ENCODE results near the gene PSTPIP1. TPM values are rescaled to one million over a fixed set of nuclear protein-coding genes. Genes with fewer than 3 reads are reported as not detected.

PSTPIP1 gene
- total and polyA plus RNA-seq, 2 experiments from 2014 or later, result not detected

GRCh38 chr15:77028451-77029165 is 33.7 kb downstream of the PSTPIP1 start:
- H3K4me2 ChIP-seq, result peak overlapping the region; percentile 67
- 61% methylated on average over 22 of the region's 22 CpGs for WGBS (ENCODE audit: low lambda C conversion rate, missing lambda C conversion rate)
- H3K27ac ChIP-seq, result no peak overlapping the region
- no peaks in the 10 kb centered on the region for H3K27me3 ChIP-seq
- no peaks in the 10 kb centered on the region for H3K79me2 ChIP-seq
- TF ChIP-seq, protein P1, sequence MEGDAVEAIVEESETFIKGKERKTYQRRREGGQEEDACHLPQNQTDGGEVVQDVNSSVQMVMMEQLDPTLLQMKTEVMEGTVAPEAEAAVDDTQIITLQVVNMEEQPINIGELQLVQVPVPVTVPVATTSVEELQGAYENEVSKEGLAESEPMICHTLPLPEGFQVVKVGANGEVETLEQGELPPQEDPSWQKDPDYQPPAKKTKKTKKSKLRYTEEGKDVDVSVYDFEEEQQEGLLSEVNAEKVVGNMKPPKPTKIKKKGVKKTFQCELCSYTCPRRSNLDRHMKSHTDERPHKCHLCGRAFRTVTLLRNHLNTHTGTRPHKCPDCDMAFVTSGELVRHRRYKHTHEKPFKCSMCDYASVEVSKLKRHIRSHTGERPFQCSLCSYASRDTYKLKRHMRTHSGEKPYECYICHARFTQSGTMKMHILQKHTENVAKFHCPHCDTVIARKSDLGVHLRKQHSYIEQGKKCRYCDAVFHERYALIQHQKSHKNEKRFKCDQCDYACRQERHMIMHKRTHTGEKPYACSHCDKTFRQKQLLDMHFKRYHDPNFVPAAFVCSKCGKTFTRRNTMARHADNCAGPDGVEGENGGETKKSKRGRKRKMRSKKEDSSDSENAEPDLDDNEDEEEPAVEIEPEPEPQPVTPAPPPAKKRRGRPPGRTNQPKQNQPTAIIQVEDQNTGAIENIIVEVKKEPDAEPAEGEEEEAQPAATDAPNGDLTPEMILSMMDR (IDR thresholded peaks at IDR 0.05; ENCODE audit: poor library complexity), result no peak
- TF ChIP-seq EZH2phosphoT487 (IDR thresholded peaks at IDR 0.05; ENCODE audit: low read depth, severe bottlenecking, unreplicated experiment) (no peak), EZH2 (IDR thresholded peaks at IDR 0.05; ENCODE audit: borderline replicate concordance) (no peak)
- no peak overlapping the region for H2AFZ ChIP-seq
- no peak overlapping the region for H3K4me3 ChIP-seq
- no peaks in the 10 kb centered on the region for H3K9me3 ChIP-seq (ENCODE audit: low read depth)
- H3K36me3 ChIP-seq (replicated peaks; ENCODE audit: insufficient read depth, low read depth), result no peaks in the 10 kb centered on the region
- H3K4me1 ChIP-seq (ENCODE audit: insufficient read depth), result no peaks in the 10 kb centered on the region
- no peaks in the 10 kb centered on the region for H4K20me1 ChIP-seq (ENCODE audit: insufficient read depth, poor library complexity, severe bottlenecking)
- no peak for DNase-seq (ENCODE audit: low spot score)
- no peaks in the 10 kb centered on the region for H3K9me2 ChIP-seq (replicated peaks; ENCODE audit: insufficient read depth)

DNA sequence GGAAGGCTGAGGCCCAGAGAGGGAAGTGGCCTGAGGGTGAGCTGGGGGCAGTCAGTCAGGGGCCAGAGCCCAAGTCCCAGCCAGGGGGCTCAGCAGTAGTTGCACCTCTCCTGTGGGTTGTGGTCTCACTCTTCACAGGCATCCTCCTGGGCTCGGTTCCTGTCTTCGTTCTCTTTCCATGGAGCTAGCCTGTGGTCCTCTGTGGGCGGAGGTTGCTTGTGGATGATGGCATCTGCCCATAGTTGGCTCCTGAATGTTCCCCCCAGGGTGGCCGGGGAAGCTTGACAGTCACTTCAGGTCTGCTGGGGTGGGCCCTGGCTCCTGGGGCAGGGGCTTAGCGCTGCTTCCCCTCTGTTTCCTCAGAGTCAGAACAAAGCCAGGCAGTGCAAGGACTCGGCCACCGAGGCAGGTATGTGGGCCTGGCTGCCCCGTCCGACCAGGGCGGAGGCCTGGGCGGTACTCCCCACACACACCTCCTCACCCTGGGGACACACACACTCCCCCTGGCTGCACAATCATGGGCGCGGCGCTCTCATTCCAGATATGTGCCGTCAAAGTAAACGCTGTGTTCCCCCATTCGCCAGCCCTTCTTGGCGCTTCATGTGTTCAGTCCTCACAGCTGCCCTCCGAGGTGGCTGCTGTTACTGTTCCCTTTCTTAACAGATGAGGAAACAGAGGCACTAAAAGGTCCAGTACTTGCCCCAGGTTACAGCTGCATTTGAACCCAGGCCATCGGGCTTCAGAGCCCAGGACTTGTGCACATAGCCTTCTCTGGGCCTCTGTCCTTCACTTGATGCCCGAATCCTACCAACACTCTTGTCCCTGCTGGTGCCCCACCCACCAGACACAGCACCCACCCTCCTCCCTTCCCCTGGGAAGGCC is 34.5 kb downstream of the PSTPIP1 start:
- no peaks in the 10 kb centered on the region for H3K36me3 ChIP-seq (replicated peaks; ENCODE audit: insufficient read depth, low read depth)
- no peak overlapping the region for H3K4me3 ChIP-seq
- H3K27me3 ChIP-seq, result no peaks in the 10 kb centered on the region
- no peak overlapping the region for H3K4me2 ChIP-seq
- H3K9me2 ChIP-seq (replicated peaks; ENCODE audit: insufficient read depth), result no peaks in the 10 kb centered on the region
- H3K27ac ChIP-seq, result no peak overlapping the region
- H4K20me1 ChIP-seq (ENCODE audit: insufficient read depth, poor library complexity, severe bottlenecking), result no peaks in the 10 kb centered on the region
- TF ChIP-seq EZH2phosphoT487 (IDR thresholded peaks at IDR 0.05; ENCODE audit: low read depth, severe bottlenecking, unreplicated experiment) (no peak), EZH2 (IDR thresholded peaks at IDR 0.05; ENCODE audit: borderline replicate concordance) (no peak)
- TF ChIP-seq, protein P1 (IDR thresholded peaks at IDR 0.05; ENCODE audit: poor library complexity), result no peak
- H2AFZ ChIP-seq, result no peak overlapping the region
- H3K9me3 ChIP-seq (ENCODE audit: low read depth), result no peaks in the 10 kb centered on the region
- no peak for DNase-seq (ENCODE audit: low spot score)
- WGBS (ENCODE audit: low lambda C conversion rate, missing lambda C conversion rate), result 89% methylated on average over 20 of the region's 21 CpGs
- no peaks in the 10 kb centered on the region for H3K4me1 ChIP-seq (ENCODE audit: insufficient read depth)
- H3K79me2 ChIP-seq, result no peaks in the 10 kb centered on the region

- no peak for DNase-seq (ENCODE audit: low spot score)
- 73% methylated on average over 22 of the region's 22 CpGs for WGBS (ENCODE audit: low lambda C conversion rate, missing lambda C conversion rate)
- no peak overlapping the region for H3K4me2 ChIP-seq
Measured at GRCh38 chr15:77030048-77030927, 35.4 kb downstream of the PSTPIP1 start.

More at GRCh38 chr15:77030048-77030927, 35.4 kb downstream of the PSTPIP1 start:
- Histone ChIP-seq H3K4me3 (no peak overlapping the region), H3K36me3 (replicated peaks; ENCODE audit: insufficient read depth, low read depth) (no peaks in the 10 kb centered on the region), H3K4me1 (ENCODE audit: insufficient read depth) (peaks cover 3% of the 10 kb centered on the region), H3K9me2 (replicated peaks; ENCODE audit: insufficient read depth) (no peaks in the 10 kb centered on the region), H3K27me3 (no peaks in the 10 kb centered on the region), H3K79me2 (no peaks in the 10 kb centered on the region), H3K27ac (no peak overlapping the region), H4K20me1 (ENCODE audit: insufficient read depth, poor library complexity, severe bottlenecking) (no peaks in the 10 kb centered on the region), H2AFZ (no peak overlapping the region), H3K9me3 (ENCODE audit: low read depth) (no peaks in the 10 kb centered on the region)
- TF ChIP-seq, protein P1 (IDR thresholded peaks at IDR 0.05; ENCODE audit: poor library complexity), result no peak
- no peak for TF ChIP-seq EZH2phosphoT487 (IDR thresholded peaks at IDR 0.05; ENCODE audit: low read depth, severe bottlenecking, unreplicated experiment)
- TF ChIP-seq EZH2 (IDR thresholded peaks at IDR 0.05; ENCODE audit: borderline replicate concordance), result no peak
